ENCODE measurements around the gene ABITRAM. TPM values are rescaled to one million over a fixed set of nuclear protein-coding genes. Genes with fewer than 3 reads are reported as not detected.
"Not testable (repeated sequence)": the region's sequence is repeated elsewhere in the genome, so short reads cannot be mapped to it uniquely, and the experiment has no call there.

The ABITRAM gene
- total RNA-seq, 1 donor from 2014 or later, result 21.7 TPM

DNA sequence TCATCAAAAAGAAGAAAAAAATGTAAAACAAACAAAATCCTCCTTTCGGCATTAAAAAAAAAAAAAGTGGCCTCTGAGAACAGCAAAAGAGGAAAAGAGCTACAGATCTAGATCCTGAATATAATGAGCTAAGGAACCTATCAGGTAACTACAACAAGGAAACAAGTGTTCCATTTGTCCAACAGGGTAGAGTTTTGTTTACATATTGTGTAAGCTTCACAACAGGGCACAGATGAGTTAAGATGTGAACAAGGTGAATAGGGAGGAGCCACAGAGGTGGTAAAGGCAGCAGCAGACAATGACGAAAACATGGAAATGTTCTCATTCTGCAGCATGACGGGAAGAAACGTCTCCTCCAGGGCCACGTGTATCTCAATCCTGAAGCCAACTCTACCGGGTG, 14.7 kb upstream of the ABITRAM start:
- Mint-ChIP-seq H3K9me3 (no peaks in the 10 kb centered on the region), H3K4me3 (no peak overlapping the region), H3K27ac (no peak overlapping the region), H3K36me3 (peaks cover 32% of the 10 kb centered on the region), H3K27me3 (no peaks in the 10 kb centered on the region), H3K4me1 (ENCODE audit: unreplicated experiment) (no peaks in the 10 kb centered on the region)
- TF ChIP-seq, protein P1, sequence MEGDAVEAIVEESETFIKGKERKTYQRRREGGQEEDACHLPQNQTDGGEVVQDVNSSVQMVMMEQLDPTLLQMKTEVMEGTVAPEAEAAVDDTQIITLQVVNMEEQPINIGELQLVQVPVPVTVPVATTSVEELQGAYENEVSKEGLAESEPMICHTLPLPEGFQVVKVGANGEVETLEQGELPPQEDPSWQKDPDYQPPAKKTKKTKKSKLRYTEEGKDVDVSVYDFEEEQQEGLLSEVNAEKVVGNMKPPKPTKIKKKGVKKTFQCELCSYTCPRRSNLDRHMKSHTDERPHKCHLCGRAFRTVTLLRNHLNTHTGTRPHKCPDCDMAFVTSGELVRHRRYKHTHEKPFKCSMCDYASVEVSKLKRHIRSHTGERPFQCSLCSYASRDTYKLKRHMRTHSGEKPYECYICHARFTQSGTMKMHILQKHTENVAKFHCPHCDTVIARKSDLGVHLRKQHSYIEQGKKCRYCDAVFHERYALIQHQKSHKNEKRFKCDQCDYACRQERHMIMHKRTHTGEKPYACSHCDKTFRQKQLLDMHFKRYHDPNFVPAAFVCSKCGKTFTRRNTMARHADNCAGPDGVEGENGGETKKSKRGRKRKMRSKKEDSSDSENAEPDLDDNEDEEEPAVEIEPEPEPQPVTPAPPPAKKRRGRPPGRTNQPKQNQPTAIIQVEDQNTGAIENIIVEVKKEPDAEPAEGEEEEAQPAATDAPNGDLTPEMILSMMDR (conservative IDR thresholded peaks at IDR 0.05), result no peak
- DNase-seq (ENCODE audit: extremely low spot score, unreplicated experiment), result no peak

DNA sequence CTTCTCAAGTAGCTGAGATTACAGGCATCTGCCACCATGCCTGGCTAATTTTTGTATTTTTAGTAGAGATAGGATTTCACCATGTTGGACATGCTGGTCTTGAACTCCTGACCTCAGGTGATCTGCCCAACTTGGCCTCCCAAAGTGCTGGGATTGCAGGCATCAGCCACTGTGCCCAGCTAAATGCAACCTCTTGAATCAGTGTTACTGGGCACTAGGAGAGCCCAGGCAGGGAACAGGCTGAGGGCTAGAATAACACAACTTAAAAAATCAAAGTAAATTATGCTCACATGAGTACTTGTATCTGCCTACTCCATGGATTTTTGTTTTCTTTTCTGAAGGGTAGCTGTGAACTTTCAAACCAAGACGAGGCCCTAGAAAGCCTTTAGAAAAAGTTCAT, 13.8 kb upstream of the ABITRAM start:
- H3K9me3 Mint-ChIP-seq, H3K27ac Mint-ChIP-seq: not testable (repeated sequence)
- peaks cover 37% of the 10 kb centered on the region for H3K36me3 Mint-ChIP-seq

DNA sequence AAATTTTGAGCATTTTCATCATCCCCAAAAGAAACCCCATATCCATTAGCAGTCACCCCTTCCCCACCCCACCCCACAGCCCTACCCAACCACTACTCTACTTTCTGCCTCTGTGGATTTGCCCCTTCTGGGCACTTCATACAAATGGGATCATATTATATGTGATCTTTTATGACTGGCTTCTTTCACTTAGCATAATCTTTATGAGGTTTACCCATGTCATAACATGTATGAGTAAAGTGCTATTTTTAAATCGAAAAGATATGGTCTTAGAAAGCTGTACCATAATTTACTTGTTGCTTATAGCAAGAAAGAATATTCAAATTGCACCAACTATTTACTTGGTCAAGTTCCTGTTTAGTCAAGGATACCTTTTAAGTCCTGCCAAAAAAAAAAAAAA, 13.0 kb upstream of the ABITRAM start:
- no peak overlapping the region for H3K27ac Mint-ChIP-seq
- no peak for DNase-seq (ENCODE audit: extremely low spot score, unreplicated experiment)
- no peaks in the 10 kb centered on the region for H3K9me3 Mint-ChIP-seq
- no peaks in the 10 kb centered on the region for H3K4me1 Mint-ChIP-seq (ENCODE audit: unreplicated experiment)
- TF ChIP-seq, protein P1 (conservative IDR thresholded peaks at IDR 0.05), result no peak
- H3K27me3 Mint-ChIP-seq, result no peaks in the 10 kb centered on the region
- no peak overlapping the region for H3K4me3 Mint-ChIP-seq
- peaks cover 39% of the 10 kb centered on the region for H3K36me3 Mint-ChIP-seq

More for the DNA sequence above, 13.8 kb upstream of the ABITRAM start:
- H3K4me1 Mint-ChIP-seq (ENCODE audit: unreplicated experiment); DNase-seq (ENCODE audit: extremely low spot score, unreplicated experiment); H3K4me3 Mint-ChIP-seq; H3K27me3 Mint-ChIP-seq: not testable (repeated sequence)

DNA sequence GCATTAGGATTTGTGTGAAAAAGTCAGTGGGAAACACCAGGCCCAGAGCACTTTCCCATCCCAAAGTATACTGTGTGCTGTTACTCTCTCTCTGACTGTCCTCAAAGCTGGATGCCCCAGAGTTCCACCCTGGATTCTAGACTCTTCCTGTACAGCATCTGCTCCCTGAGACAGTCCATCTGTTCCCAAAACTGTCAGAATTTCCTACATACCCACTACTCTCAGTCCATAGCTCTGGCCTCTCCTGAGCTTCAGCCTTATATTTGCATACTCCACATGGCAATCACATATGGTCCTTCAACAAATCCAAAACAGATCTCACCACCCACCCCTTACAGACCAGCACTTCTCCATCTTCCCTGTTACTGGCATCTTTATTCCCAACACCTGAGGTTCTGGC, 9.7 kb upstream of the ABITRAM start:
- peaks cover 43% of the 10 kb centered on the region for H3K36me3 Mint-ChIP-seq
- TF ChIP-seq, protein P1 (conservative IDR thresholded peaks at IDR 0.05), result no peak
- no peak overlapping the region for H3K4me3 Mint-ChIP-seq
- no peak for DNase-seq (ENCODE audit: extremely low spot score, unreplicated experiment)
- H3K27me3 Mint-ChIP-seq, result no peaks in the 10 kb centered on the region
- H3K9me3 Mint-ChIP-seq, result no peaks in the 10 kb centered on the region
- H3K4me1 Mint-ChIP-seq (ENCODE audit: unreplicated experiment), result no peaks in the 10 kb centered on the region
- no peak overlapping the region for H3K27ac Mint-ChIP-seq

DNA sequence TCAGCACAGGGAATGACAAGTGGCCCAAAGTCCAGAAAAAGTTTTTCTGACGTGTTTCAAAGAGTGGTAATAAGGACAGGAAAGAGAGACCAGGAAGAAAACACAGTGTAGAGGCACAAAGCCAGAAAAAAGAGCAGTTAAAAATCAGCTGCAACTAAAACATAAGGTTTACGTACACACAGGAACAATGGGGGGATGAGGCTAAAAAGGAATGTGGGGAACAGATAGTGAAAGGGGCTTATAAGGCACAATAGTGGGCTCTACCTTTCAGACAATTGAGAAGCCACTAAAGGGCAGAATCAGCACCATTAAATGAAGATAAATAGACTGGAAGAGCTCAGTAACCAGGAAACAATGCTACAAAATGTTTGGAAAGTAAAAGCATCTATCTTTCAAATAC, 5.8 kb upstream of the ABITRAM start:
- Mint-ChIP-seq H3K36me3 (peaks cover 29% of the 10 kb centered on the region), H3K4me3 (no peak overlapping the region), H3K4me1 (ENCODE audit: unreplicated experiment) (peaks cover 11% of the 10 kb centered on the region), H3K9me3 (no peaks in the 10 kb centered on the region), H3K27me3 (no peaks in the 10 kb centered on the region), H3K27ac (no peak overlapping the region)
- DNase-seq (ENCODE audit: extremely low spot score, unreplicated experiment), result no peak
- TF ChIP-seq, protein P1 (conservative IDR thresholded peaks at IDR 0.05), result no peak

DNA sequence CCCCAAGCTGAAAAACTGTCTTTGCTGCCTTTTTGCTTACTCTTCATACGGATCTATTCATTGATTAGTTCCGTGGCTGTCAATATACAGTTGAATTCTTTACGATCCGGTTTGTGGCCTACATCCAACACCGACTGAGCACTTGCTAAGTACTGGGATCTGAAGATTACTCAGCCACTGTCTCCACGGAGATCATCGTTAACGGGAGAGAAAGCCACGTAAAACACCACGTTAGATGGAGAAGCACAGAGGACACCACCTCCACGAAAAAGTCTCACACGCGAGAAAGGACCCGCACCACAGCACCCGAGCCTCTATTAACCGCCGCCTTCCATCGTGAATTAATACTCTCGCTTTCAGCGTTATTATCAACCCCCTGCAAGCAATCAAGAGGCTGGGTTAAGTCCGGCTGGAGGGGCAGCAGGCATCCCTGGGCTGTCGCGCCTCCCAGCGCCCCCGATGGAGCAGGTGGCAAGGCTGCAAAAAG, 926 bp upstream of the ABITRAM start:
- TF ChIP-seq, protein P1 (conservative IDR thresholded peaks at IDR 0.05), result no peak
- H3K4me3 Mint-ChIP-seq, result peak overlapping the region; percentile 100
- no peak for DNase-seq (ENCODE audit: extremely low spot score, unreplicated experiment)
- H3K4me1 Mint-ChIP-seq (ENCODE audit: unreplicated experiment), result peaks cover 24% of the 10 kb centered on the region
- H3K36me3 Mint-ChIP-seq, result peaks cover 16% of the 10 kb centered on the region
- H3K9me3 Mint-ChIP-seq, result no peaks in the 10 kb centered on the region
- H3K27me3 Mint-ChIP-seq, result no peaks in the 10 kb centered on the region
- peak overlapping the region; percentile 95 for H3K27ac Mint-ChIP-seq
